GM10266 (cell line): ENCODE data around the gene OR1L1.

ENCODE experiments used
- DNase-seq: peaks from one replicate; pipeline ENCODE4 v3.0.0; 2012; ENCODE audit errors: extremely low spot score
- CTCF ChIP-seq: IDR thresholded peaks from 2 replicates; pipeline ENCODE4 v1.5.1; 2012; ENCODE audit warnings: mild to moderate bottlenecking, low read depth; ENCODE audit not compliant: control insufficient read depth, insufficient read depth; ENCODE audit errors: missing control alignments

OR1L1 gene

GRCh38 chr9:122661416-122661815 lies at the start of gene OR1L1:
Gene OR1L1, plus strand, starts transcription at chr9:122661716. Its CDS starts 0 bp downstream, at chr9:122661716.
- no peak for TF ChIP-seq CTCF
- DNase-seq, result no peak

- no peak for TF ChIP-seq CTCF
- DNase-seq, result no peak
Measured at GRCh38 chr9:122614362-122614761, 47.2 kb upstream of the OR1L1 start, which contains the start of gene OR1Q1. Gene OR1Q1, plus strand, starts transcription at chr9:122614738. Its CDS starts 0 bp downstream, at chr9:122614738.

- no peak for TF ChIP-seq CTCF
- no peak for DNase-seq
Measured at GRCh38 chr9:122619996-122620395, 41.5 kb upstream of the OR1L1 start.

GRCh38 chr9:122642226-122642625 lies 19.3 kb upstream of the OR1L1 start:
- TF ChIP-seq CTCF, result no peak
- DNase-seq, result no peak

- TF ChIP-seq CTCF, result no peak
- no peak for DNase-seq
Measured at GRCh38 chr9:122656378-122656777, 5.1 kb upstream of the OR1L1 start.

- TF ChIP-seq CTCF, result no peak
- DNase-seq, result no peak
Measured at GRCh38 chr9:122657527-122657926, 4.0 kb upstream of the OR1L1 start, which contains the start of gene OR1B1. Gene OR1B1, minus strand, starts transcription at chr9:122657627.

GRCh38 chr9:122672481-122672880 lies 11.0 kb downstream of the OR1L1 start:
- DNase-seq, result no peak
- no peak for TF ChIP-seq CTCF
